SK-N-SH treated with all-trans-retinoic acid at 6 μM for 48 hours (cell line): Measurements from ENCODE around the gene FAM47E.

Source experiments
- ATAC-seq: fragments of 200-7000 bp; cut with Tn5 transposase; 3 replicates; pipeline ENCODE4 v1.9.1; 2020; ENCODE audit warnings: mild to moderate bottlenecking, moderate library complexity
- ARNTL ChIP-seq: fragments of 450-650 bp; formaldehyde crosslinking; IDR thresholded peaks from 2 replicates; pipeline ENCODE4 v1.5.0; 2020; ENCODE audit warnings: low read depth, mild to moderate bottlenecking, moderate library complexity, borderline replicate concordance
- BACH2 ChIP-seq: fragments of 250-450 bp; sonication (Bioruptor Pico); IDR thresholded peaks from 2 replicates; pipeline ENCODE4 v1.9.0; 2021; ENCODE audit warnings: mild to moderate bottlenecking, borderline replicate concordance
- ESRRG ChIP-seq: fragments of 250-450 bp; sonication (Bioruptor Pico); IDR thresholded peaks from 2 replicates; pipeline ENCODE4 v1.6.1; 2021; ENCODE audit warnings: mild to moderate bottlenecking
- GLIS3 ChIP-seq: fragments of 250-450 bp; sonication (Bioruptor Pico); IDR thresholded peaks from 2 replicates; pipeline ENCODE4 v1.5.0; 2020; ENCODE audit warnings: mild to moderate bottlenecking, moderate library complexity
- ISL1 ChIP-seq: fragments of 250-450 bp; sonication (Bioruptor Pico); IDR thresholded peaks from 2 replicates; pipeline ENCODE4 v2.1.2; 2022; ENCODE audit warnings: mild to moderate bottlenecking, moderate library complexity
- OSR1 ChIP-seq: fragments of 250-450 bp; sonication (Bioruptor Pico); IDR thresholded peaks from 2 replicates; pipeline ENCODE4 v1.8.0; 2022; ENCODE audit warnings: moderate library complexity, mild to moderate bottlenecking, inconsistent platforms
- PPARA ChIP-seq: fragments of 250-450 bp; sonication (Bioruptor Pico); IDR thresholded peaks from 2 replicates; pipeline ENCODE4 v1.5.0; 2020; ENCODE audit warnings: mild to moderate bottlenecking, borderline replicate concordance
- RARB ChIP-seq: fragments of 250-450 bp; sonication (Bioruptor Pico); IDR thresholded peaks from 2 replicates; pipeline ENCODE4 v1.8.0; 2021; ENCODE audit warnings: mild to moderate bottlenecking, moderate library complexity
- SNAI2 ChIP-seq: fragments of 250-450 bp; sonication (Bioruptor Pico); IDR thresholded peaks from 2 replicates; pipeline ENCODE4 v1.5.0; 2020; ENCODE audit warnings: mild to moderate bottlenecking, moderate library complexity
- TCF4 ChIP-seq: fragments of 250-450 bp; sonication (Bioruptor Pico); IDR thresholded peaks from 2 replicates; pipeline ENCODE4 v1.8.0; 2021; ENCODE audit warnings: mild to moderate bottlenecking, moderate library complexity, borderline replicate concordance
- TOX ChIP-seq: fragments of 250-450 bp; sonication (Bioruptor Pico); IDR thresholded peaks from 2 replicates; pipeline ENCODE4 v1.8.0; 2021; ENCODE audit warnings: mild to moderate bottlenecking, moderate library complexity, borderline replicate concordance
- ZFP3 ChIP-seq: fragments of 250-450 bp; sonication (Bioruptor Pico); IDR thresholded peaks from 2 replicates; pipeline ENCODE4 v1.5.0; 2020; ENCODE audit warnings: mild to moderate bottlenecking, moderate library complexity
- ZFP30 ChIP-seq: fragments of 450-650 bp; formaldehyde crosslinking; IDR thresholded peaks from 2 replicates; pipeline ENCODE4 v1.5.0; 2022; ENCODE audit warnings: mild to moderate bottlenecking, moderate library complexity
- ZNF70 ChIP-seq: fragments of 450-650 bp; formaldehyde crosslinking; IDR thresholded peaks from 2 replicates; pipeline ENCODE4 v1.5.0; 2020; ENCODE audit warnings: mild to moderate bottlenecking, moderate library complexity
- ZNF8 ChIP-seq: fragments of 450-650 bp; formaldehyde crosslinking; IDR thresholded peaks from 2 replicates; pipeline ENCODE4 v1.5.0; 2020; ENCODE audit warnings: mild to moderate bottlenecking, moderate library complexity
- TF ChIP-seq, protein P1 (sequence below): fragments of 250-450 bp; sonication (Bioruptor Pico); IDR thresholded peaks from 2 replicates; pipeline ENCODE4 v1.5.1; 2020; ENCODE audit warnings: low read depth, mild to moderate bottlenecking, moderate library complexity
- TF ChIP-seq, protein P2 (sequence below): fragments of 250-450 bp; sonication (Bioruptor Pico); IDR thresholded peaks from 2 replicates; pipeline ENCODE4 v1.8.0; 2021; ENCODE audit warnings: low read depth, mild to moderate bottlenecking, moderate library complexity, borderline replicate concordance
- TF ChIP-seq, protein P3 (sequence below): fragments of 250-450 bp; sonication (Bioruptor Pico); IDR thresholded peaks from 2 replicates; pipeline ENCODE4 v1.8.0; 2020; ENCODE audit warnings: mild to moderate bottlenecking, moderate library complexity, borderline replicate concordance
- TF ChIP-seq, protein P4 (sequence below): fragments of 250-450 bp; sonication (Bioruptor Pico); IDR thresholded peaks from 2 replicates; pipeline ENCODE4 v1.5.1; 2021; ENCODE audit warnings: mild to moderate bottlenecking, moderate library complexity
- TF ChIP-seq, protein P5 (sequence below): fragments of 250-450 bp; sonication (Bioruptor Pico); IDR thresholded peaks from 2 replicates; pipeline ENCODE4 v1.5.0; 2020; ENCODE audit warnings: mild to moderate bottlenecking, moderate library complexity

The FAM47E gene

DNA sequence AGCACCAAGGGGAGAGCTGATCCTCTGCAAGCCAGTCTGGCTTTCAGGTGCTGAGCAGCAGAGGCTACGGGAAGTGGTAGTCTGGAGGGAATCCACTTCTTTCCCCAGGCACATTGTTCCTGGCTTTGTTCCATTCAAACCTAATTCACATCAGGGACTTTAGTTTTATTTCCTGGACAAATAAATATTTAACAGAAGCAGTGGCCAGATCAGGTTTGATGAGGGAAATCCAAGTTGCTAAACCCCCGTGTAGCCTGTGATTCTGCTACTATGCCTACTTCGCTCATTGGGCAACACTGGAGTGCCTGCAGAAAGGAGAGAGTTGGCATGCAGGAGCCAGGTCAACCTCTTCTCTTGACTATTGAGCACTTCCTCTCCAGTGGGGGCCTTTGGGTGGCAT is 41.2 kb downstream of the FAM47E start:
- ATAC-seq = no peak

DNA sequence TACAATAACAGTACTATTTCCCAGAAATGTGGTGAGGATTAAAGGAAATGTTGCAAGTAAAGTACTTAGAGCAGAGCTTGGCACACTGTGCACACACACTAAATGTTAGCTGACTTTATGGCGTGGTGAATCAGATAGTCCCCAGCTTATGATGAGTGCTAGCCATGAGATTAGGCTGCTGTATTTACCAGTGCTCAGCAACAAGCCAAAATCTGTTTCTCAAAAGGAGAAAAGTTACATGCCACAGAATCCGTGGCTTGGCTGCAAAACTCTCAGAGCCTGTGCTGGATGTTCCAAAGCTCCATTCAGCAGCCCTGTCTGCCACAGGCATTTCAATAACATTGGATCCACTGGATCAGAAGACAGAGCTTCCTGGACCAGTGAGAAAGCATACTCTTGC is 42.3 kb downstream of the FAM47E start:
- no peak for TF ChIP-seq ARNTL (CRISPR knock-in tag)
- TF ChIP-seq, protein P1, sequence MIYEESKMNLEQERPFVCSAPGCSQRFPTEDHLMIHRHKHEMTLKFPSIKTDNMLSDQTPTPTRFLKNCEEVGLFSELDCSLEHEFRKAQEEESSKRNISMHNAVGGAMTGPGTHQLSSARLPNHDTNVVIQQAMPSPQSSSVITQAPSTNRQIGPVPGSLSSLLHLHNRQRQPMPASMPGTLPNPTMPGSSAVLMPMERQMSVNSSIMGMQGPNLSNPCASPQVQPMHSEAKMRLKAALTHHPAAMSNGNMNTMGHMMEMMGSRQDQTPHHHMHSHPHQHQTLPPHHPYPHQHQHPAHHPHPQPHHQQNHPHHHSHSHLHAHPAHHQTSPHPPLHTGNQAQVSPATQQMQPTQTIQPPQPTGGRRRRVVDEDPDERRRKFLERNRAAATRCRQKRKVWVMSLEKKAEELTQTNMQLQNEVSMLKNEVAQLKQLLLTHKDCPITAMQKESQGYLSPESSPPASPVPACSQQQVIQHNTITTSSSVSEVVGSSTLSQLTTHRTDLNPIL (CRISPR knock-in tag) = no peak
- no peak for TF ChIP-seq RARB (CRISPR knock-in tag)
- TF ChIP-seq TCF4 (CRISPR knock-in tag) = no peak
- no peak for TF ChIP-seq SNAI2 (CRISPR knock-in tag)
- TF ChIP-seq GLIS3 = no peak
- TF ChIP-seq, protein P2, sequence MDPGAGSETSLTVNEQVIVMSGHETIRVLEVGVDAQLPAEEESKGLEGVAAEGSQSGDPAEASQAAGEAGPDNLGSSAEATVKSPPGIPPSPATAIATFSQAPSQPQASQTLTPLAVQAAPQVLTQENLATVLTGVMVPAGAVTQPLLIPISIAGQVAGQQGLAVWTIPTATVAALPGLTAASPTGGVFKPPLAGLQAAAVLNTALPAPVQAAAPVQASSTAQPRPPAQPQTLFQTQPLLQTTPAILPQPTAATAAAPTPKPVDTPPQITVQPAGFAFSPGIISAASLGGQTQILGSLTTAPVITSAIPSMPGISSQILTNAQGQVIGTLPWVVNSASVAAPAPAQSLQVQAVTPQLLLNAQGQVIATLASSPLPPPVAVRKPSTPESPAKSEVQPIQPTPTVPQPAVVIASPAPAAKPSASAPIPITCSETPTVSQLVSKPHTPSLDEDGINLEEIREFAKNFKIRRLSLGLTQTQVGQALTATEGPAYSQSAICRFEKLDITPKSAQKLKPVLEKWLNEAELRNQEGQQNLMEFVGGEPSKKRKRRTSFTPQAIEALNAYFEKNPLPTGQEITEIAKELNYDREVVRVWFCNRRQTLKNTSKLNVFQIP = no peak
- TF ChIP-seq, protein P3, sequence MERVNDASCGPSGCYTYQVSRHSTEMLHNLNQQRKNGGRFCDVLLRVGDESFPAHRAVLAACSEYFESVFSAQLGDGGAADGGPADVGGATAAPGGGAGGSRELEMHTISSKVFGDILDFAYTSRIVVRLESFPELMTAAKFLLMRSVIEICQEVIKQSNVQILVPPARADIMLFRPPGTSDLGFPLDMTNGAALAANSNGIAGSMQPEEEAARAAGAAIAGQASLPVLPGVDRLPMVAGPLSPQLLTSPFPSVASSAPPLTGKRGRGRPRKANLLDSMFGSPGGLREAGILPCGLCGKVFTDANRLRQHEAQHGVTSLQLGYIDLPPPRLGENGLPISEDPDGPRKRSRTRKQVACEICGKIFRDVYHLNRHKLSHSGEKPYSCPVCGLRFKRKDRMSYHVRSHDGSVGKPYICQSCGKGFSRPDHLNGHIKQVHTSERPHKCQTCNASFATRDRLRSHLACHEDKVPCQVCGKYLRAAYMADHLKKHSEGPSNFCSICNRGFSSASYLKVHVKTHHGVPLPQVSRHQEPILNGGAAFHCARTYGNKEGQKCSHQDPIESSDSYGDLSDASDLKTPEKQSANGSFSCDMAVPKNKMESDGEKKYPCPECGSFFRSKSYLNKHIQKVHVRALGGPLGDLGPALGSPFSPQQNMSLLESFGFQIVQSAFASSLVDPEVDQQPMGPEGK = no peak
- TF ChIP-seq PPARA = no peak
- TF ChIP-seq ZFP3 (CRISPR knock-in tag) = no peak
- no peak for TF ChIP-seq ZFP30
- TF ChIP-seq OSR1 = no peak
- TF ChIP-seq, protein P4, sequence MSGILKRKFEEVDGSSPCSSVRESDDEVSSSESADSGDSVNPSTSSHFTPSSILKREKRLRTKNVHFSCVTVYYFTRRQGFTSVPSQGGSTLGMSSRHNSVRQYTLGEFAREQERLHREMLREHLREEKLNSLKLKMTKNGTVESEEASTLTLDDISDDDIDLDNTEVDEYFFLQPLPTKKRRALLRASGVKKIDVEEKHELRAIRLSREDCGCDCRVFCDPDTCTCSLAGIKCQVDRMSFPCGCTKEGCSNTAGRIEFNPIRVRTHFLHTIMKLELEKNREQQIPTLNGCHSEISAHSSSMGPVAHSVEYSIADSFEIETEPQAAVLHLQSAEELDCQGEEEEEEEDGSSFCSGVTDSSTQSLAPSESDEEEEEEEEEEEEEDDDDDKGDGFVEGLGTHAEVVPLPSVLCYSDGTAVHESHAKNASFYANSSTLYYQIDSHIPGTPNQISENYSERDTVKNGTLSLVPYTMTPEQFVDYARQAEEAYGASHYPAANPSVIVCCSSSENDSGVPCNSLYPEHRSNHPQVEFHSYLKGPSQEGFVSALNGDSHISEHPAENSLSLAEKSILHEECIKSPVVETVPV (CRISPR knock-in tag) = no peak
- no peak for TF ChIP-seq BACH2 (CRISPR knock-in tag)
- TF ChIP-seq ZNF8 (CRISPR knock-in tag) = no peak
- TF ChIP-seq ESRRG (CRISPR knock-in tag) = no peak
- no peak for TF ChIP-seq ZNF70 (CRISPR knock-in tag)
- TF ChIP-seq TOX (CRISPR knock-in tag) = no peak
- TF ChIP-seq, protein P5, sequence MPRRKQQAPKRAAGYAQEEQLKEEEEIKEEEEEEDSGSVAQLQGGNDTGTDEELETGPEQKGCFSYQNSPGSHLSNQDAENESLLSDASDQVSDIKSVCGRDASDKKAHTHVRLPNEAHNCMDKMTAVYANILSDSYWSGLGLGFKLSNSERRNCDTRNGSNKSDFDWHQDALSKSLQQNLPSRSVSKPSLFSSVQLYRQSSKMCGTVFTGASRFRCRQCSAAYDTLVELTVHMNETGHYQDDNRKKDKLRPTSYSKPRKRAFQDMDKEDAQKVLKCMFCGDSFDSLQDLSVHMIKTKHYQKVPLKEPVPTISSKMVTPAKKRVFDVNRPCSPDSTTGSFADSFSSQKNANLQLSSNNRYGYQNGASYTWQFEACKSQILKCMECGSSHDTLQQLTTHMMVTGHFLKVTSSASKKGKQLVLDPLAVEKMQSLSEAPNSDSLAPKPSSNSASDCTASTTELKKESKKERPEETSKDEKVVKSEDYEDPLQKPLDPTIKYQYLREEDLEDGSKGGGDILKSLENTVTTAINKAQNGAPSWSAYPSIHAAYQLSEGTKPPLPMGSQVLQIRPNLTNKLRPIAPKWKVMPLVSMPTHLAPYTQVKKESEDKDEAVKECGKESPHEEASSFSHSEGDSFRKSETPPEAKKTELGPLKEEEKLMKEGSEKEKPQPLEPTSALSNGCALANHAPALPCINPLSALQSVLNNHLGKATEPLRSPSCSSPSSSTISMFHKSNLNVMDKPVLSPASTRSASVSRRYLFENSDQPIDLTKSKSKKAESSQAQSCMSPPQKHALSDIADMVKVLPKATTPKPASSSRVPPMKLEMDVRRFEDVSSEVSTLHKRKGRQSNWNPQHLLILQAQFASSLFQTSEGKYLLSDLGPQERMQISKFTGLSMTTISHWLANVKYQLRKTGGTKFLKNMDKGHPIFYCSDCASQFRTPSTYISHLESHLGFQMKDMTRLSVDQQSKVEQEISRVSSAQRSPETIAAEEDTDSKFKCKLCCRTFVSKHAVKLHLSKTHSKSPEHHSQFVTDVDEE (CRISPR knock-in tag) = no peak
- no peak for TF ChIP-seq ISL1 (CRISPR knock-in tag)
- no peak for ATAC-seq

More for the DNA sequence above, 41.2 kb downstream of the FAM47E start:
- TF ChIP-seq TOX (CRISPR knock-in tag) = no peak

DNA sequence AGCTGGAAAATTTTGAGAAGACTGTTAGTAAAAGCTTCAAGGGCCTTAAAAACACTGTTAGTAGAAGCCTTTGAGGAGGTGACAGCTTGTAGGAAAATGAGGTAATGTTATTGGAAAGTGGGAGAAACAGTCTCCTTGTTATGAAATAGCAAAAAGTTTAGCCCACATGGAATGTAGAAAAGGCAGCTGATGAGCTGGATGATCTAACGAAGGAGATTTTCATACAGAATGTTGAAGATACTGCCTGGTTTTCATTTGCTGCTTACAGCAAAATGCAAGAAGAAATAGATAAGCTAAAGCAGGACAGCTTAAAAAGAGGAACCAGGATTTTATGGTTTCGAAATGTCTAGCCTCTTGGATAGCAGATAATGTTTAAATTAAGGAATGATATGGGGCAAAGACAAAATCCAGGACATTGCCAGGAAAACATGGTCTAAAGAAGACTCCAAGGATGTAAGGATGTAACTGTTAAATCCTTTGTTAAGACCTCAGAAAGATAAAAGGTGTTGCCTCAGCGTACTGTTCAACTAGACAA is 44.8 kb downstream of the FAM47E start:
- TF ChIP-seq, protein P3 = no peak
- ATAC-seq = no peak
